ENCODE data around the gene TIMD4.

The TIMD4 gene

GRCh38 chr5:156920861-156921431 lies 42.1 kb downstream of the TIMD4 start:
- DNase-seq: no peak

GRCh38 chr5:156920042-156920860 lies 42.8 kb downstream of the TIMD4 start:
- DNase-seq: no peak

- DNase-seq: no peak
Measured at GRCh38 chr5:156918311-156918845, 44.6 kb downstream of the TIMD4 start.

GRCh38 chr5:156914371-156914737 lies 48.7 kb downstream of the TIMD4 start:
- DNase-seq: no peak

- DNase-seq: no peak
Measured at GRCh38 chr5:156913719-156914370, 49.2 kb downstream of the TIMD4 start.

GRCh38 chr5:156913355-156913718 lies 49.7 kb downstream of the TIMD4 start:
- DNase-seq: no peak

- DNase-seq: no peak
Measured at GRCh38 chr5:156912869-156913268, 50.2 kb downstream of the TIMD4 start.

- DNase-seq: no peak
Measured at GRCh38 chr5:156909180-156909579, 53.8 kb downstream of the TIMD4 start.

- DNase-seq: no peak
Measured at GRCh38 chr5:156907667-156908066, 55.4 kb downstream of the TIMD4 start.

GRCh38 chr5:156906807-156907206 lies 56.2 kb downstream of the TIMD4 start:
- DNase-seq: no peak

- DNase-seq: no peak
Measured at GRCh38 chr5:156896546-156896945, 66.5 kb downstream of the TIMD4 start.

GRCh38 chr5:156893517-156893916 lies 69.5 kb downstream of the TIMD4 start:
- no peak for DNase-seq

GRCh38 chr5:156892864-156893263 lies 70.2 kb downstream of the TIMD4 start:
- DNase-seq: no peak

GRCh38 chr5:156892223-156892622 lies 70.8 kb downstream of the TIMD4 start:
- DNase-seq: no peak

- DNase-seq: no peak
Measured at GRCh38 chr5:156888520-156888919, 74.5 kb downstream of the TIMD4 start.

- no peak for DNase-seq
Measured at GRCh38 chr5:156883316-156883875, 79.6 kb downstream of the TIMD4 start.

GRCh38 chr5:156879665-156880285 lies 83.3 kb downstream of the TIMD4 start:
- DNase-seq: peak in 1 of 2 experiments; percentile 4

GRCh38 chr5:156871212-156871611 lies 91.8 kb downstream of the TIMD4 start:
- no peak for DNase-seq

GRCh38 chr5:156870498-156870839 lies 92.6 kb downstream of the TIMD4 start:
- DNase-seq: no peak

Data from NCI-H446 (cell line).